ENCODE data around the gene RAPGEFL1. TPM values are rescaled to one million over a fixed set of nuclear protein-coding genes. Genes with fewer than 3 reads are reported as not detected.

The RAPGEFL1 gene
- 5.0 and 6.2 TPM in 2 replicates for total RNA-seq (2013; cell fraction: nucleolus; rRNA removed)
- total RNA-seq (2014; rRNA removed), result 0.98 and 1.6 TPM in 2 replicates
- total RNA-seq (2014; rRNA removed; fragmentation: Illumina TruSeq; extraction: Trizol), result 0.83 and 1.2 TPM in 2 replicates
- total RNA-seq (2021), result 2.8 and 3.2 TPM in 2 replicates
- 1.6 TPM for polyA plus RNA-seq (2011; ENCODE audit: low read depth)
- 0.82 and 1.7 TPM in 2 replicates for polyA plus RNA-seq (2011; rRNA removed)
- polyA plus RNA-seq (2011; cell fraction: cytosol; rRNA removed), result 1.4 and 2.0 TPM in 2 replicates
- polyA plus RNA-seq (2011; cell fraction: nucleus; rRNA removed), result 10.8 and 13.1 TPM in 2 replicates
- polyA plus RNA-seq (2012), result 1.9 and 2.3 TPM in 2 replicates
- polyA plus RNA-seq (2014; fragmentation: Illumina TruSeq; extraction: Trizol), result 1.2 and 2.2 TPM in 2 replicates
- under 1 TPM; 0.13 to 0.38 TPM for polyA plus RNA-seq (2014; fragmentation: Nextera tagmentation; extraction: Ambion mirVana)
- polyA plus RNA-seq (2014; rRNA removed), result 2.9 and 3.6 TPM in 2 replicates
- polyA plus RNA-seq (2016; fragmentation: Nextera tagmentation; extraction: Ambion mirVana), result 1 to 10 TPM in 1 of 2 experiments, under 1 TPM in 1; 0.95 to 1.3 TPM
- polyA minus RNA-seq (2011; rRNA and poly(A)+ RNA removed), result 1.8 and 2.2 TPM in 2 replicates
- 1.6 and 2.1 TPM in 2 replicates for polyA minus RNA-seq (2011; cell fraction: cytosol; rRNA and poly(A)+ RNA removed)
- polyA minus RNA-seq (2011; cell fraction: nucleus; rRNA and poly(A)+ RNA removed), result 3.0 and 6.3 TPM in 2 replicates
- Bru-seq, nascent RNA, result percentile 44 among the genes with signal in this experiment
- percentile 48 among the genes with signal in this experiment for BruChase-seq, experiment 1, labeled RNA remaining after a 6-hour chase
- percentile 51 among the genes with signal in this experiment for BruChase-seq, experiment 2, labeled RNA remaining after a 2-hour chase
- long read RNA-seq, experiment 1, result 0 reads
- long read RNA-seq, experiment 2, result 0 reads

GRCh38 chr17:40177275-40177874 lies at the start of gene RAPGEFL1:
Gene RAPGEFL1, plus strand, starts transcription at chr17:40177470. Its CDS starts 392 bp downstream, at chr17:40177862.
- H3K36me3 ChIP-seq (ENCODE audit: control insufficient read depth in 2 of 2, insufficient read depth in 2 of 2, low read length in 1 of 2), result peaks cover 0 to 6% of the 10 kb centered on the region in 2 experiments; a peak in 2 of 4 replicates
- intact Hi-C loops (cut with micrococcal nuclease; ENCODE audit: unreplicated experiment) (no loop called here), in situ Hi-C loops (cut with MboI) (no loop called here)
- peak within 1 kb of the TSS; percentile 72; the same call in 1 of the 2 replicates for H3K4me3 ChIP-seq
- FAIRE-seq (no peak), DNase-seq (ENCODE audit: low read depth, low spot score) (peak; percentile 17), ATAC-seq (peak; percentile 98)
- ChIA-PET SMC1A (ENCODE audit: uncharacterized antibody, unreplicated experiment) (no interaction called here), CTCF (interaction anchor here (0.8 to 1.0 kb wide), 4 partner anchors 11 to 66 kb away, joined by 3 read pairs; no protein-coding TSS in a partner anchor), POLR2A (interaction anchor here (0.5 kb wide), 1 partner anchor 12 kb away, joined by 3 read pairs; no protein-coding TSS in a partner anchor), RAD21 (ENCODE audit: unreplicated experiment) (no interaction called here)
- H2AFZ ChIP-seq (ENCODE audit: control insufficient read depth, low read depth, low read length), result peak within 1 kb of the TSS; percentile 67
- no peaks in the 10 kb centered on the region for H3K79me2 ChIP-seq (ENCODE audit: control insufficient read depth, insufficient read depth, low read length)
- 12% methylated on average over 28 of the region's 57 CpGs for WGBS (ENCODE audit: insufficient coverage, insufficient replicate concordance, low lambda C conversion rate, missing lambda C conversion rate)
- BruUV-seq (replicated peaks), result no TSS peak
- no peak within 1 kb of the TSS for H3K27ac ChIP-seq (ENCODE audit: control insufficient read depth, insufficient read depth)
- H3K9me3 ChIP-seq (replicated peaks; ENCODE audit: control insufficient read depth, insufficient read depth, low read length), result no peaks in the 10 kb centered on the region
- H3K27me3 ChIP-seq (replicated peaks in 1 of 2; ENCODE audit: control insufficient read depth in 2 of 2, insufficient read depth in 2 of 2, low read length in 1 of 2), result no peaks in the 10 kb centered on the region
- peak within 1 kb of the TSS; percentile 34; the same call in 1 of the 2 replicates for H3K9ac ChIP-seq (ENCODE audit: control insufficient read depth, insufficient read depth, low read length)
- H3K4me2 ChIP-seq (ENCODE audit: control insufficient read depth, insufficient read depth), result peak within 1 kb of the TSS; percentile 86
- peaks cover 4% of the 10 kb centered on the region for H3K4me1 ChIP-seq (ENCODE audit: control insufficient read depth, insufficient read depth, low read length)
- H4K20me1 ChIP-seq (ENCODE audit: control insufficient read depth, insufficient read depth), result no peaks in the 10 kb centered on the region
- TF ChIP-seq CREB1 (IDR thresholded peaks at IDR 0.05; ENCODE audit: low read depth) (no peak), E2F8 (IDR thresholded peaks at IDR 0.05; ENCODE audit: low read depth, partially characterized antibody) (no peak), NFYA (IDR thresholded peaks at IDR 0.05; ENCODE audit: borderline replicate concordance, low read depth, low read length) (no peak), RBBP5 (conservative IDR thresholded peaks at IDR 0.05) (no peak), MEF2A (IDR thresholded peaks at IDR 0.05; ENCODE audit: insufficient read depth, low read depth, low read length) (no peak), CBX5 (IDR thresholded peaks at IDR 0.05; ENCODE audit: low read depth) (no peak), GATAD2B (conservative IDR thresholded peaks at IDR 0.05; ENCODE audit: low read depth) (peak; percentile 67), CUX1 (IDR thresholded peaks at IDR 0.05; ENCODE audit: insufficient replicate concordance, low read depth, low read length) (no peak), NR2C2 (IDR thresholded peaks at IDR 0.05; ENCODE audit: borderline replicate concordance, control insufficient read depth, insufficient read length, low read depth) (no peak), MXI1 (IDR thresholded peaks at IDR 0.05; ENCODE audit: low read depth, low read length) (0 out of 2 replicates have a peak, but pooled peaks have one; percentile 34)
